ENCODE measurements around the gene DPP7. TPM values are rescaled to one million over a fixed set of nuclear protein-coding genes. Genes with fewer than 3 reads are reported as not detected.

Gene DPP7
- total and polyA plus RNA-seq, 2 of the 8 experiments (the other 6 are each of a cell fraction or from before 2014, with no cell fraction given) = 21.2 to 26.8 TPM

DNA sequence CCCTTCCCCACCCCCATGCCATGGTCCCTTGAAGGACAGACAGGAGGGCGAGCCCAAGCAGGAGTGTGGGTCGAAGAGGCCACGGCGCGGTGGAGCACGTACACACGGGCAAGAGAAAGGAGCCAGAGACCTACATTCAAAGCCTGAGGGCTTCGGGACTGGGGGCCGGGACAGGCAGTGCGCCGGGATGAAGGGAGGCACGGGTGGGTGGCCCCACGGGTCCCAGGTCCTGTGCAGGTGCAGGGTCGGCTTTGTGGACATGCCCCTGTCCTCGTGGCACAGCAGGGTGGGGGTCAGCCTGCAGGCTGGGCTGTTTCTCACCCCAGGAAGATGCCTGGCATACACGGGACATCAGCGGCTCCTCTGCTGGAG, 45.5 kb upstream of the DPP7 start (continued):
- TF ChIP-seq SP4 (IDR thresholded peaks at IDR 0.05; ENCODE audit: low read length) = no peak
- no peak for TF ChIP-seq ZNF274 (IDR thresholded peaks at IDR 0.05; ENCODE audit: borderline replicate concordance, extremely low read depth, low read length)
- TF ChIP-seq EGR1 (IDR thresholded peaks at IDR 0.05; ENCODE audit: borderline replicate concordance, low read depth, low read length) = no peak
- no peak for TF ChIP-seq RNF2 (IDR thresholded peaks at IDR 0.05; ENCODE audit: borderline replicate concordance, low read depth, low read length, missing control alignments, poor library complexity, severe bottlenecking)
- TF ChIP-seq, protein P1, sequence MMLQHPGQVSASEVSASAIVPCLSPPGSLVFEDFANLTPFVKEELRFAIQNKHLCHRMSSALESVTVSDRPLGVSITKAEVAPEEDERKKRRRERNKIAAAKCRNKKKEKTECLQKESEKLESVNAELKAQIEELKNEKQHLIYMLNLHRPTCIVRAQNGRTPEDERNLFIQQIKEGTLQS (IDR thresholded peaks at IDR 0.05; ENCODE audit: insufficient read depth, low read depth, low read length) = no peak
- TF ChIP-seq SIN3A (conservative IDR thresholded peaks at IDR 0.05 in 1 of 2, IDR thresholded peaks at IDR 0.05 in 1 of 2; ENCODE audit: low read depth in 1 of 2, low read length in 2 of 2) = no peak
